MM.1S (cell line): ENCODE results near the gene PDE11A.

Source experiments
- DNase-seq: peaks from one replicate; pipeline ENCODE4 v3.0.0-alpha.2; 2015
- H2AFZ ChIP-seq: fragments of 300-600 bp; sonication (generic); 2 replicates; pipeline ENCODE4 v1.6.0; 2016; ENCODE audit warnings: antibody characterized with exemption, low read length
- H3F3A ChIP-seq: fragments of 300-600 bp; sonication (generic); 2 replicates; pipeline ENCODE4 v1.6.1; 2016; ENCODE audit warnings: mild to moderate bottlenecking, antibody characterized with exemption, low read length, moderate library complexity, mixed read lengths; ENCODE audit not compliant: insufficient read depth
- H3K27ac ChIP-seq: fragments of 300-600 bp; sonication (generic); 2 replicates; pipeline ENCODE4 v1.5.1; 2016; ENCODE audit warnings: mild to moderate bottlenecking, low read length
- H3K27me3 ChIP-seq: fragments of 300-600 bp; sonication (generic); replicated peaks from 2 replicates; pipeline ENCODE4 v1.6.0; 2016; ENCODE audit warnings: low read length; ENCODE audit not compliant: insufficient read depth
- H3K36me3 ChIP-seq: fragments of 300-600 bp; sonication (generic); replicated peaks from 2 replicates; pipeline ENCODE4 v1.6.1; 2016; ENCODE audit warnings: mild to moderate bottlenecking, low read length, mixed read lengths; ENCODE audit not compliant: insufficient read depth
- H3K4me1 ChIP-seq: fragments of 300-600 bp; sonication (generic); 2 replicates; pipeline ENCODE4 v1.6.1; 2016; ENCODE audit warnings: low read length, mixed read lengths
- H3K4me2 ChIP-seq: fragments of 300-600 bp; sonication (generic); 2 replicates; pipeline ENCODE4 v1.6.0; 2016; ENCODE audit warnings: low read depth, low read length
- H3K4me3 ChIP-seq: fragments of 300-600 bp; sonication (generic); 2 replicates; pipeline ENCODE4 v1.5.1; 2016; ENCODE audit warnings: low read length, mixed read lengths
- H3K79me2 ChIP-seq: fragments of 300-600 bp; sonication (generic); 2 replicates; pipeline ENCODE4 v1.6.1; 2016; ENCODE audit warnings: mixed run types, low read length, mixed read lengths
- H3K9ac ChIP-seq: fragments of 300-600 bp; sonication (generic); 2 replicates; pipeline ENCODE4 v1.6.1; 2016; ENCODE audit warnings: low read length, mixed read lengths
- H3K9me2 ChIP-seq: fragments of 300-600 bp; sonication (generic); replicated peaks from 2 replicates; pipeline ENCODE4 v1.6.1; 2016; ENCODE audit warnings: mild to moderate bottlenecking, low read length, mixed read lengths; ENCODE audit not compliant: insufficient read depth
- H3K9me3 ChIP-seq: fragments of 300-600 bp; sonication (generic); replicated peaks from 2 replicates; pipeline ENCODE4 v1.6.1; 2016; ENCODE audit warnings: mild to moderate bottlenecking, low read length, mixed read lengths; ENCODE audit not compliant: insufficient read depth
- H4K20me1 ChIP-seq: fragments of 300-600 bp; sonication (generic); 2 replicates; pipeline ENCODE4 v1.6.1; 2016; ENCODE audit warnings: mild to moderate bottlenecking, low read length, moderate library complexity, mixed read lengths; ENCODE audit not compliant: insufficient read depth
- CTCF ChIP-seq: fragments of 300-600 bp; sonication (generic); IDR thresholded peaks from 2 replicates; pipeline ENCODE4 v1.5.1; 2016; ENCODE audit warnings: antibody characterized with exemption, low read length, mixed read lengths
- EZH2 ChIP-seq: fragments of 300-600 bp; sonication (generic); optimal IDR thresholded peaks from 2 replicates; pipeline ENCODE3; 2017; ENCODE audit warnings: low read depth, mild to moderate bottlenecking, antibody characterized with exemption, low read length, mixed read lengths
- EZH2phosphoT487 ChIP-seq: fragments of 300-600 bp; sonication (generic); IDR thresholded peaks from 2 replicates; pipeline ENCODE4 v1.6.1; 2018; ENCODE audit warnings: antibody characterized with exemption, low read length

Gene PDE11A

DNA sequence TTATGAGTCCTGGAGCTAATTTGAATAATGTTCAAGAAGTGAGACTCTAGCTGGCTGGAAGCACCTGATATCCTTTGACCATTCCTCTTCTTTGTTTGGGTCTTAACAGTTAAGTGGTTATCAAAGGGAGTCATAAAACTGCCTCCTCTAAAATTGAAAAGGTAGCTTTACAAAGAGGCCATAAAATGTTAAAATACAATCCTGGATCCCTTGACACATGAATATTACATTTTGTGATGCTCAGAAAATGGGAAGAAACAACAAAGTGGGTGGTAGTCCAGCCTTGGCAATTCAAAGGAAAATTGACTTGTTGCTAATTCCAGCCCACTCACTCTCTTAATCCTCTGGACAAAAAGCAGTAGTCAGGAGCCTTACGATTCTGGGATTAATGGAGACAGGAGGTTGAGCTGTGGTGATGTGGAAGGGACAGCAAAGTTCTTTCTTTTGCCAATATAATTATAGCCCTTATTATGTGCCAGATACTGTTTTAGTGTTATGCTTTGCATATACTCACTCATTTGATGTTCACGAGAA, 339.2 kb downstream of the PDE11A start:
- Histone ChIP-seq H3K9me3 (no peaks in the 10 kb centered on the region), H4K20me1 (no peaks in the 10 kb centered on the region), H3K27ac (no peak overlapping the region), H3K4me2 (no peak overlapping the region), H3K4me3 (no peak overlapping the region), H3F3A (no peaks in the 10 kb centered on the region), H3K79me2 (no peaks in the 10 kb centered on the region), H3K9me2 (no peaks in the 10 kb centered on the region), H3K36me3 (no peaks in the 10 kb centered on the region), H3K27me3 (no peaks in the 10 kb centered on the region), H3K4me1 (0 out of 2 replicates have a peak, but pooled peaks cover 3% of the 10 kb centered on the region), H3K9ac (no peak overlapping the region), H2AFZ (no peak overlapping the region)
- no peak for DNase-seq
- TF ChIP-seq EZH2, result no peak
- no peak for TF ChIP-seq CTCF
- TF ChIP-seq EZH2phosphoT487, result no peak

GRCh38 chr2:177731384-177731783, 341.2 kb downstream of the PDE11A start:
- Histone ChIP-seq H3F3A (no peaks in the 10 kb centered on the region), H3K27ac (no peak overlapping the region), H2AFZ (no peak overlapping the region), H3K36me3 (no peaks in the 10 kb centered on the region), H3K9ac (no peak overlapping the region), H3K9me2 (no peaks in the 10 kb centered on the region), H3K9me3 (no peaks in the 10 kb centered on the region), H3K79me2 (no peaks in the 10 kb centered on the region), H3K4me2 (no peak overlapping the region), H3K4me1 (0 out of 2 replicates have a peak, but pooled peaks cover 3% of the 10 kb centered on the region), H4K20me1 (no peaks in the 10 kb centered on the region), H3K4me3 (no peak overlapping the region), H3K27me3 (no peaks in the 10 kb centered on the region)
- no peak for TF ChIP-seq CTCF
- no peak for TF ChIP-seq EZH2
- TF ChIP-seq EZH2phosphoT487, result no peak
- no peak for DNase-seq

GRCh38 chr2:177730792-177731191, 341.8 kb downstream of the PDE11A start:
- H3K79me2 ChIP-seq, result no peaks in the 10 kb centered on the region
- no peak overlapping the region for H3K9ac ChIP-seq
- no peak overlapping the region for H2AFZ ChIP-seq
- TF ChIP-seq EZH2phosphoT487, result no peak
- TF ChIP-seq EZH2, result no peak
- TF ChIP-seq CTCF, result no peak
- H3K9me2 ChIP-seq, result no peaks in the 10 kb centered on the region
- H3K27me3 ChIP-seq, result no peaks in the 10 kb centered on the region
- no peaks in the 10 kb centered on the region for H4K20me1 ChIP-seq
- H3K36me3 ChIP-seq, result no peaks in the 10 kb centered on the region
- 0 out of 2 replicates have a peak, but pooled peaks cover 3% of the 10 kb centered on the region for H3K4me1 ChIP-seq
- no peak overlapping the region for H3K4me3 ChIP-seq
- no peaks in the 10 kb centered on the region for H3F3A ChIP-seq
- no peak overlapping the region for H3K27ac ChIP-seq
- H3K9me3 ChIP-seq, result no peaks in the 10 kb centered on the region
- no peak overlapping the region for H3K4me2 ChIP-seq
- DNase-seq, result no peak
